ENCODE data around the gene TPM3.
"Not testable (repeated sequence)": the region's sequence is repeated elsewhere in the genome, so short reads cannot be mapped to it uniquely, and the experiment has no call there.

The TPM3 gene

DNA sequence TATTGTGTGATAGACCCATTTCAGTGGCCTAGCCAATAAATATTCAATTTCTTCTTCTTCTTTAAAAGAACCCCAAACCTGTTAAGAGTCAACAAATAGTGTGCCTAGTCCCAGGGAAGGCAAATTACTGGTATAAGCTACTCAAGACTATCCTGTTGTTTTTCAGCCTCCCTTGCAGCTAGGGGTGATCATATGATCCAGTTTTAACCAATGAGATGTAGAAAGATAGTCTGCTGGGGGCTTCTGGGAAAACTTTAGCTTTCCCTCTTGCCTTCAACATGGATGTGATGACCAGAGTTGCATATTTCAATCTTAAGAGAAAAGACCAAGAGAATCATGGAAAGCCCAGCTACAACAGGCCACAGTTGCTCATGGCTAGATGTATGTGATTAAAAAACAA, 32.3 kb downstream of the TPM3 start:
- FAIRE-seq = no peak

DNA sequence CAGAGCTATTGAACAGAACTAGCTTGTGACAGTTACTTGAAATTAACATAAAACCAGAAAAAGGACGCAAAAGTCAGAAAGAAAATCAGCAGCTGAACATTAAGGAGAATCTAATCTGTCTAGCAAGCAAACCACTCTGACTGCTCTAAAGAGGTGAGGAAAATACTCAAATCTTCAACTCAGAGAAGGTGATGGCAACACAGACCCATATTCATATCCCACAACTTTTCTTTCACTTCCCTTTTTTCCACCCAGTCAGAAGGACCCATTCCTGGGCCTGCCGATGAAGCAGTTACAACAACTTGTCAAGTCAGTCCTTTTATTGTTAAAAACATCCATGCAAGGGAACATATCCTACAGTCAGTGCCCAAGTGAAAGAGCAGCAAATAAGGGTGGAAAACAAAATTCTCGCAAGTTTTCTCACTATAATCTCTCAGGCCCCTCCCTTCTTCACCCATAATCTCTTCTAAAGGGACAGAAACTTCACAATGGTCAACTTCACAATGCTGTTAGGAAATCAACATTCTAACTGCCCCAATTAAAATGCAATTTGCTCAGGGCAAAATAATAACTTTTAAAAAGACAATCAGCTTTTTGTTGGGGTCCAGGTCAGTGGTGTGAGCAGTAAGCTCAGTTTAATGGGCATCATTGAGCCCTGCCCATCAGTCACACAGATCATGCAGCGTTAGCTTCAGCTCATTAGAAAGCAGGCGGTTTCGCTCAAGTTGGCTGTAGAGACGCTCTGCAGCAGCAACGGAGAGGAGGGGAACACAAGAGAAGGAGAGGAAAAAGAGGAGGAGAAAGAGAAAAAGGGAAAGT, 33.4 kb downstream of the TPM3 start:
- FAIRE-seq = no peak

- FAIRE-seq = no peak
Observed at GRCh38 chr1:154157520-154158306, 34.2 kb downstream of the TPM3 start.

DNA sequence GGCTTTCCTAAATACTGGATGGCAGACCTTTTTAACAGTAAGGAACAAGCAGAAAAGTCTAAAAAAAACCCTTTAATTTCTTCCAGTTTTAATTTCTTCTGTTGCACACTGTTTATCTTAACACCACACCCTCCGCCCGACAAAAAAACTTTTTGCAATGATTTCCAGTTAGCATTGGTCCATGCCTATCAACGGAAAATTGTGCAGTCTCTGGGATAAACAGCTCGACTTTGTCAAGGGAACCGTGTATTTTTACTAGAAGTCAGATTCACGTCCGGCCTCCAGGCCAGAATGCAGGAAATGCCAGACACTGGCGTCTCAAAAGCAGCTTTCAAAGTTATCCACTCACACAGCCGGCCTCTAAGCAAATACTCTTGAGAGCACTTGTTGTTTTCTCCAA, 36.6 kb downstream of the TPM3 start:
- no peak for FAIRE-seq

DNA sequence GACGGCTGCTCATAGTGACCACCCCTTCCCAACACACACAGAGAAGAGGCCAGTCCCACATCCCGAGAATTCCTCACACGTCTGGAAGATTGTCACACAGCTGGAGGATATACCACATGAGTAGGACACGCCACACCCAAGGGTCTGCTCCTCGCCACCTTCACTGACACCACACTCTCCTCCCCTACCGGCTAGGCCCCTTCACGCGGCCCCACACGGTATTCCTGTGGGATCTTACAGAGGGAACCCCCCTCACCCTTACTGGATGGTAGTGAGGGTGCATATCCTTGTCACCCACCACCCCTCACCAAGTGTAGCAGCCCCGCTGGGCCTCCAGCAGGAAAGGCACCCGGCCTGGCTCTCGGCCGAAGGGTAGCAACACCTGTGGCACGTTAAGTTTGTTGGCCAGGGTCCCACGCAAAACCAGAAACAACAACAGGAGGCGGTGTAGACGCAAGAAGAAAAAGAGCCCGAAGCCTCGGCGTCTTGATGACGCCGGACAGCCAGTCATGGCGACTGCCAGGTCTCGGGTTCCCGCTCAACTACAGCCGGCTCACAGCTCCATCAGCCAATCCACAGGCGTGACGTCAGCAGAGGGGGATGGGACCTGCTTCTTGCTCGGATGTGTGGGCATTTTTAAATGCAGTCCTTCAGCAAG, 37.2 kb downstream of the TPM3 start, which contains the start of gene NUP210L:
Gene NUP210L, minus strand, starts transcription at position 540 of the 658 bp plus-strand sequence.
- no peak for FAIRE-seq

DNA sequence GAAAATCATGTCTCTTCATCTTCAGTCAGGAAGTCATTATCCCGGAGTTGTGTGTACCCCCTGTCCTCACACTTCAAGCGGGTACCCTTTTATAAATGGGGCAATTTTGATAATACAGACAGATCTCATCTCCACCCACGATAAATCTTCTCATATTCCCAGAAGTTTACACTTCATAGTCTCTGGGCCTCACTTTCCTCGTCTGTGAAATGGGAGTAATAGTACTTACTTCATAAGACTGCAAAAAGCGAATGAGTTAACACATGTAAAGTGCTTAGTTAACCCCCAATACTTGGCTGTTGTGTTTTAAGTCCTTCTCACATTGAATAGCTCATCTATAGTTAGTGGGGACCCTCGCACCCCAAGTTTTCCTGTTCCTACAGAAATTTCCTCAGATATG, 37.8 kb downstream of the TPM3 start:
- no peak for FAIRE-seq

- no peak for FAIRE-seq
Observed at GRCh38 chr1:154151311-154151710, 40.6 kb downstream of the TPM3 start.

DNA sequence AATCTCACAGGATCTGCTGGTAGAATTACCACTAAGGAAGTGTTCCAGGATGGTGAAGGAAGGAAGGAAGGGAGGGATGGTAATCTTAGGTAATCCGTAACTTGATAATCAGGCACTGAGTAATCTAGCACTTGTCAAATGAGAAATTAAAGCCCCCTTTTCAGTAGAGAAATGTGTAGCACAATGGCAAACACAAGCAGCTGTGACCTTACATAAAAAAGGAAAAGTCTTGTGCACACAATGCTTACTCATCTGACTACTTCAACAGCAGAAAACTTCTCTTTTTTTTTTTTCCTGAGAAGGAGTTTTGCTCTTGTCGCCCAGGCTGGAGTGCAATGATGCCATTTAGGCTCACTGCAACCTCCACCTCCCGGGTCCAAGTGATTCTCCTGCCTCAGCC, 43.1 kb downstream of the TPM3 start:
- FAIRE-seq = no peak

GRCh38 chr1:154147505-154147904, 44.4 kb downstream of the TPM3 start:
- FAIRE-seq = not testable (repeated sequence)

DNA sequence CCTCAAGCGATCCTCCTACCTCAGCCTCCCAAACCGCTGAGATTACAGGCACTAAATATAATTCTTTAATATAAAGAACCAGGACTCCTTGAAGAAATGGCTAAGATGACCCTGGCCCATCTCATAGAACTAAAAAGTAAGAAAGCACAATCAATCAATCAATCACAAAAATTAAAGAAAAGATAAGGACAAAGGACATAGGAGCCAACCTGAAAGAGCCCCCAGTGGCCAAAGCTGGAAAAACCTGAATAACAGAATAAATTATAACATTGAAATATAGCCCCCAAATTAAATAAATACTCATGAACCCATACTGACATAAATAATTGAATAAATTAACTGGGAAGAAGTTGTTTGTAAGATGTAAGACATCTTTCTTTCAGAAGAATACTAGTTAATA, 45.9 kb downstream of the TPM3 start:
- no peak for FAIRE-seq

GRCh38 chr1:154142358-154142757, 49.5 kb downstream of the TPM3 start:
- FAIRE-seq = no peak

DNA sequence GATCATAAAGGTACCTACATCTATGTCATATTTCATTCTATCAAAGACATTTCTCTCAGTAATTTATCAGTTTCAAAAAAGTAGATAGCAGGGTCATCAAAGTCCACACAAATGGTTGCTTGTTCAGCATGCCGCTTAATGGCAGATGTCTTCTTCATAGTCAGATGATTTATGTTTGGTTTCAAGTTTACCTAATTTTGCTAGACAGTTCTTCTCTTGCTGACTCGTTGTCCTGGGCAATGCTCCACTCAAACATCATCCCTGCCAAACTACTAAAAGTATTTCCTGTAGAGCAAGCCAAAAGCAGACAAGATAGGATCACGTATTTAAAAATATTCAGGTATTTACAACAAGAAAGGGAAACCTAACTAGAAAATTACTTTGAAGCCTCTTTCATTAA, 50.7 kb downstream of the TPM3 start:
- FAIRE-seq = no peak

DNA sequence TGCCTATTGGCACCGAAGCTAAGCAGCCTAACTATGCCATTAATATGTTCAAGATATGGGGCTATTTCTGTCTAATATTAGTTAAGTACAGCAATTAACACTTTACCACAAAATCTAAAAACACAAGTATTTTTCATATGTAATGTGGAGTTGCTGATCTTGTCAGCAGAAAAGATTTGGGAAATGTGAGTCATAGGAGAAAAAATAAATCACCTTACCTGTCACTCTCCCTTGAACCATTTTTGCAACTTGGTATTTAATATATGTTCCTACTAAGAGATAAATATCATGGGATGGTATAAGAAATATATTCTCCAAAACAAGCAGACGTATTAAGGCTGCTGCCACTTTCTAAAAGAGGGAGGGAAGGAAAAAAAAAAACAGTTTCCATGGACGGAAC, 54.0 kb downstream of the TPM3 start:
- FAIRE-seq = no peak

GRCh38 chr1:154133256-154133655, 58.6 kb downstream of the TPM3 start:
- no peak for FAIRE-seq

DNA sequence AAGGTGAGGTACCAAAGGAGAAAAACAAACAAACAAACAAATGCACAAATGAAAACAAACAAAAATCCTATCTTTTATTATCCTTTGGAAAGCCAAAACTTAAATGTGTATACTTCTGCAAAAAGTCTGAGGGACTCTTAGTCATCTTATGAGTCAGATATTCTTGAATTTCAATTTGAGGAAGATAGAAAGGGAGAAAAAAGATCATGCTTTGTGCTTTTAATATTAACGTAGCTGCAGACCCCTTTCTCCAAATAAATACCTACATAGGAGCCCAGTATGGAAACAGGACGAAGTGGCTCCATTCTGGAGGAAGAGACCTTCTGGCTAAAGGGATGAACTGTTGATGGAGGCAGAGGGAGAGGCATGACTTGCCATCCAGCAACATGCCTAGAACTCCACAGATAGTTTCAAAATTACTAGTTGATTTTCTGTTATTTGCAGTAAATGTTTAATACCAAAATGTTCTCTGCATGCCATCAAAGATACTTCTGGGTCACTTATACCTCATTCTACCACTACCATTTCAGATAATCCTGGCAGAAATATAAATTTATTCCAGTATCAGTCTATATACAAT, 62.4 kb downstream of the TPM3 start:
- no peak for FAIRE-seq

DNA sequence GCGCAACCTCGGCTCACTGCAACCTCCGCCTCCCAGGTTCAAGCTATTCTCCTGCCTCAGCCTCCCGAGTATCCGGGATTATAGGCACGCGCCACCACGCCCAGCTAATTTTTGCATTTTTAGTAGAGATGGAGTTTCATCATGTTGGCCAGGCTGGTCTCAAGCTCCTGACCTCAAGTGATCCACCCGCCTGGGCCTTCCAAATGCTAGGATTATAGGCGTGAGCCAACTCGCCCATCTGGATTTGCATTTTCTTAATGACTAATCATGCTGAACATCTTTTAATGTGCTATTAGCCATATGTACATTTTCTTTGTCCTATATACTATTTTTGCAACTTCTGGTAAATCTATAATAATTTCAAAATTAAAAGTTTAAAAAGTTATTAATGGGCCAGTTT, 68.7 kb downstream of the TPM3 start:
- not testable (repeated sequence) for FAIRE-seq

DNA sequence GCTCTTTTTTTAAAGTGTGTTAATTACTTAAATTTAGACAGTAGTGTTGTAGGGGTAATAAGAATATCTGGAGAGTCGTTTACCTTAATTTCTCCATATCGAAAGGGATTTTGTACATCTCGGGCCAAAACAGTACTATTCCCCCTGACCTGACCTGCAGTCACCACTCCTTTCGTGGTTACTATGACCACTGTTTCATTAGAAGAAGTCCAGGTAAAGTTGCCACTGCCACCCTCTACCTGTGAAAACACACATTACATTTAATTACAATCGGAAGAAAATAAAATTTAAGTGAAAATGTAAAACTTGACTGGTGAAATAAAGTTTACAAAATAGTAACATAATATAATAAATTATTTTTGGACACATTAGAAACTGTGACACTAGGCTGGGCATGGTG, 74.3 kb downstream of the TPM3 start:
- FAIRE-seq = no peak

DNA sequence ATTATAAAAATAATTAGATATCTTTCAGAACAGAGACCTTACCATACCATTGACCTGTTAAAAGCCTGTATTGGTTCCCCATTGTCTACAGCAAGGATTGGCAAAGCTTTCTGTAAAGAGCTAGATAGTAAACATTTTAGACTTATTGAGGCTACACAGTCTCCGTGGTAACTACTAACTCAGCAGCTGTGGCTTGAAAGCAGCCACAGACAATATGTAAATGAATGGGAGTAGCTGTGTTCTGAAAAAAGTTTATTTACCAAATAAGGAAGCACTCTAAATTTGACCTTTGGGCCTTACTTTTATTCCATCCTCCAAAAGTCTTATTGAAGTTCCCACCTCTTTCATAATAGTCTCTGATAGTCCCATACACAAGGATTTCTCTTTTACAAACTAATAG, 76.7 kb downstream of the TPM3 start:
- FAIRE-seq = peak; percentile 98

All from islet of Langerhans (tissue), 1 donor.